GM06990 (cell line): ENCODE measurements around the gene KDM1B.

ENCODE experiments used
- DNase-seq: peaks from one replicate; pipeline ENCODE4 v3.0.0-alpha.2; 2011; ENCODE audit not compliant: insufficient read length; ENCODE audit errors: extremely low read depth
- H3K27me3 ChIP-seq: replicated peaks from 2 replicates; pipeline ENCODE4 v1.6.0; 2011; ENCODE audit warnings: low read length; ENCODE audit not compliant: control insufficient read depth, insufficient read depth
- H3K36me3 ChIP-seq: 2 replicates; pipeline ENCODE4 v1.5.1; 2011; ENCODE audit warnings: low read length; ENCODE audit not compliant: control insufficient read depth, insufficient read depth
- H3K4me3 ChIP-seq: replicated peaks from 2 replicates; pipeline ENCODE4 v1.5.1; 2011; ENCODE audit warnings: low read depth, mild to moderate bottlenecking, control low read depth, low read length
- CTCF ChIP-seq: IDR thresholded peaks from 2 replicates; pipeline ENCODE4 v1.5.1; 2011; ENCODE audit warnings: low read length, control low read depth, mild to moderate bottlenecking, inconsistent platforms; ENCODE audit not compliant: insufficient read depth, poor library complexity, severe bottlenecking

KDM1B gene

GRCh38 chr6:18161431-18161830, 6.2 kb downstream of the KDM1B start:
- Histone ChIP-seq H3K4me3 (no peak overlapping the region), H3K27me3 (no peaks in the 10 kb centered on the region), H3K36me3 (no peaks in the 10 kb centered on the region; the same call in 1 of the 2 replicates)
- no peak for DNase-seq
- TF ChIP-seq CTCF = no peak

- no peaks in the 10 kb centered on the region for H3K27me3 ChIP-seq
- no peak for TF ChIP-seq CTCF
- no peak overlapping the region for H3K4me3 ChIP-seq
- no peak for DNase-seq
- no peaks in the 10 kb centered on the region; the same call in 1 of the 2 replicates for H3K36me3 ChIP-seq
These were observed 7.2 kb downstream of the KDM1B start for GRCh38 chr6:18162401-18162800.

GRCh38 chr6:18165751-18166150, 10.5 kb downstream of the KDM1B start:
- TF ChIP-seq CTCF = no peak
- Histone ChIP-seq H3K36me3 (no peaks in the 10 kb centered on the region; the same call in 1 of the 2 replicates), H3K4me3 (no peak overlapping the region), H3K27me3 (no peaks in the 10 kb centered on the region)
- DNase-seq = no peak

- no peak for DNase-seq
- H3K27me3 ChIP-seq = no peaks in the 10 kb centered on the region
- H3K36me3 ChIP-seq = no peaks in the 10 kb centered on the region; the same call in 1 of the 2 replicates
- TF ChIP-seq CTCF = no peak
- no peak overlapping the region for H3K4me3 ChIP-seq
These were observed 11.3 kb downstream of the KDM1B start for GRCh38 chr6:18166312-18167036.

- TF ChIP-seq CTCF = no peak
- H3K27me3 ChIP-seq = no peaks in the 10 kb centered on the region
- H3K36me3 ChIP-seq = no peaks in the 10 kb centered on the region; the same call in 1 of the 2 replicates
- no peak for DNase-seq
- H3K4me3 ChIP-seq = no peak overlapping the region
These were observed 13.0 kb downstream of the KDM1B start for GRCh38 chr6:18168264-18168663.
